ENCODE results near the gene SSH2.
"Not testable (repeated sequence)": the region's sequence is repeated elsewhere in the genome, so short reads cannot be mapped to it uniquely, and the experiment has no call there.

SSH2 gene

DNA sequence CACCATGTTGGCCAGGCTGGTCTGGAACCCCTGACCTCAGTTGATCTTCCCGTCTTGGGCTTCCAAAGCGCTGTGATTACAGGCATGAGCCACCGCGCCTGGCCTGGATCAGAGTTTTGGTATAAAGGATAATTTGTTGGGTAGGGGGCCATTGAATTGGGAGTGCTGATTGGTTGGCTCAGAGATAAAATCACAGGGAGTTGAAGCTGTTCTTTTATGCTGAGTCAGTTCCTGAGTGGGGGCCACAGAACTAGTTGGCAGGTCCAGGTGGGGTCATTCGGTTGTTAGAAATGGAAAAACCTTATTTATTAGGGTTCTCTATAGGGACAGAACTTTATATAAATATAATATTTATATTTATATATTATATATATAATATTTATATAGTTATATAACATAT lies 147.1 kb downstream of the SSH2 start:
- TF ChIP-seq, protein P1, sequence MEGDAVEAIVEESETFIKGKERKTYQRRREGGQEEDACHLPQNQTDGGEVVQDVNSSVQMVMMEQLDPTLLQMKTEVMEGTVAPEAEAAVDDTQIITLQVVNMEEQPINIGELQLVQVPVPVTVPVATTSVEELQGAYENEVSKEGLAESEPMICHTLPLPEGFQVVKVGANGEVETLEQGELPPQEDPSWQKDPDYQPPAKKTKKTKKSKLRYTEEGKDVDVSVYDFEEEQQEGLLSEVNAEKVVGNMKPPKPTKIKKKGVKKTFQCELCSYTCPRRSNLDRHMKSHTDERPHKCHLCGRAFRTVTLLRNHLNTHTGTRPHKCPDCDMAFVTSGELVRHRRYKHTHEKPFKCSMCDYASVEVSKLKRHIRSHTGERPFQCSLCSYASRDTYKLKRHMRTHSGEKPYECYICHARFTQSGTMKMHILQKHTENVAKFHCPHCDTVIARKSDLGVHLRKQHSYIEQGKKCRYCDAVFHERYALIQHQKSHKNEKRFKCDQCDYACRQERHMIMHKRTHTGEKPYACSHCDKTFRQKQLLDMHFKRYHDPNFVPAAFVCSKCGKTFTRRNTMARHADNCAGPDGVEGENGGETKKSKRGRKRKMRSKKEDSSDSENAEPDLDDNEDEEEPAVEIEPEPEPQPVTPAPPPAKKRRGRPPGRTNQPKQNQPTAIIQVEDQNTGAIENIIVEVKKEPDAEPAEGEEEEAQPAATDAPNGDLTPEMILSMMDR (conservative IDR thresholded peaks at IDR 0.05; ENCODE audit: control insufficient read depth, insufficient read depth, low read depth, low read length): no peak
- H3K4me3 ChIP-seq (ENCODE audit: control insufficient read depth, low read depth, low read length): no peak overlapping the region
- no peak for DNase-seq (ENCODE audit: low read depth)

DNA sequence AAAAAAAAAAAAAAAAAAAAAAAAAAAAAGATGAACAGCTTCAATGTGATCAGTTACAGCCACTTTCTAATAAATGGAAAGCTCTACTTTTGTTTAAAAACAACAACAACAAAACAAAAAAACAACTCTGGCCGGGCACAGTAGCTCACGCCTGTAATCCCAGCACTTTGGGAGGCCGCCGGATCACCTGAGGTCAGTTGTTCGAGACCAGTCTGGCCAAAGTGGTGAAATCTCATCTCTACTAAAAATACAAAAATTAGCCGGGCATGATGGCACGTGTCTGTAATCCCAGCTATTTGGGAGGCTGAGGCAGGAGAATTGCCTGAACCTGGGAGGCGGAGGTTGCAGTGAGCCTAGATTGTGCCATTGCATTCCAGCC lies 150.2 kb downstream of the SSH2 start:
- not testable (repeated sequence) for H3K4me3 ChIP-seq (ENCODE audit: control insufficient read depth, low read depth, low read length); DNase-seq (ENCODE audit: low read depth)

DNA sequence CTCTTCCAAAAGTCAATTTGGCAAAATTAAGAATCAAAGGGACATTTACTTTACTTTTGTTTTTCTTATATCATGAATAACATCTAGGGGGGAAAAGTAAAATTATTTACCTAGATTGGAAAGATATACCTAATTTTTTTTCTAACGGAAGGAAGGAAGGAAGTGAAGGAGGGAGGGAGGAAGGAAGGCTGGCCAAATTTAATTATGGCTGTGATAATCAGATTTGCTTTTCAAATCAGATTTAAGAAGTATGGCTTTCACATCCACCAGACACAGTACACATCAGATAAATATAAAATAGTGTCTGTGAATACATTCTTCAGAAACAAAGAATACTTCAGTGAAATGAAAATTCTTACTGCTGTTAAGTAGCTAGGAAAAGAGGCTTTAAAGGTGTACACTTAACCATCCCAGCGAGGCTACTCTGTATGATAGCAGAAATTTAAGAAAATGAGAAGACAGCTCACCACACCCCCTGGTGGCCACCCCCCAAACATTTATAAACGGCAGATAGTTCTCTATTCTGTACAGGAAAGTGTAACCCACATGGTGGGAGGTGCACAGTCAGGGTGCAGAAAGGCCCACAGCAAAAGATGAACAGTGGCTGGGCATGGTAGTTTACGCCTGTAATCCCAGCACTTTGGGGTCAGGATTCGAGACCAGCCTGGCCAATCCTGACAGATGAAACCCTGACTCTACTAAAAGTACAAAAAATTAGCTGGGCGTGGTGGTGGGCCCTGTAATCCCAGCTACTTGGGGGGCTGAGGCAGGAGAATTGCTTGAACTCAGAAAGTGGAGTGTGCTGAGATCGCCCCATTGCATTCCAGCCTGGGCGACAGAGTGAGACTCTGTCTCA lies 150.8 kb downstream of the SSH2 start:
- peak; percentile 63 for DNase-seq (ENCODE audit: low read depth)
- TF ChIP-seq, protein P1 (conservative IDR thresholded peaks at IDR 0.05; ENCODE audit: control insufficient read depth, insufficient read depth, low read depth, low read length): peak; percentile 73

DNA sequence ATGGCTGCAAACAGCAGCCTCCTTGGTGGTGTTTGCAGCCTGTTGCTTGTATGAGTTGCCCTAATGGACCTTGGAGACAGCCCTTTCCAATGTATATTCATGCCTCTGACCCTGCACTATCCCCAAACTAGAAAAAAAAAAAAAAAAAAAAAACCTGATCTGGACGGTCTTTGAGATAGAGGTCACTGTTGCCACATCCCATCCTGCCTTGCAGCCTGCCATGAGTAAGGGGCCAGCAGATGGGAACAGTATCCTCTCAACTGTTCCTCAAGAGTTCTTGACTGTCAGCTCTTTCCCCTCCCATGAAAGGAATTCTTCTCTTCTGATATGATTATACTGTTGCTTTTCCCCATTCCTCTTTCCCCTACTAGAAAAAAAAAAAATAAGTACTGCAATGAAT lies 152.4 kb downstream of the SSH2 start:
- H3K4me3 ChIP-seq (ENCODE audit: control insufficient read depth, low read depth, low read length): no peak overlapping the region
- TF ChIP-seq, protein P1 (conservative IDR thresholded peaks at IDR 0.05; ENCODE audit: control insufficient read depth, insufficient read depth, low read depth, low read length): no peak
- no peak for DNase-seq (ENCODE audit: low read depth)

More for the DNA sequence above, 150.8 kb downstream of the SSH2 start:
- no peak overlapping the region for H3K4me3 ChIP-seq (ENCODE audit: control insufficient read depth, low read depth, low read length)

DNA sequence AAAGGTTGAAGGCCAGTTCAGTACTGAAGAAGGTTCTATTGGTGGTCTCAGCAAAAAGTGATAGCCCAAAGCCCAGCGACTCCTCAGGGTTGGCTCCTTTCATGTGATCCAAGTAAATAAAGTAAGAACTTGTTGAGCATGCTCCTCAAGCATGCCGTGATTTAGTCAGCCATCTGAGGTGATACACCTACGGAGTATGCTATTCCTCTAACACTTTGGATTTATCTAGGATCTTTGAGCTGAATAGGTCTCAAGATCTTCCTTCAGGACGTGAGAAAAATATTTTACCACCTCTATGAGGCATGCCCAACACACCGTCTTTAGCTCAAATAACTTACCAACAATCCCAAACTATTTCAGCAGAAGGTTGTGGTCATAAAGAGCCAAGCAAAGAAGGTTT lies 154.0 kb downstream of the SSH2 start:
- no peak overlapping the region for H3K4me3 ChIP-seq (ENCODE audit: control insufficient read depth, low read depth, low read length)
- no peak for DNase-seq (ENCODE audit: low read depth)
- TF ChIP-seq, protein P1 (conservative IDR thresholded peaks at IDR 0.05; ENCODE audit: control insufficient read depth, insufficient read depth, low read depth, low read length): no peak

- DNase-seq (ENCODE audit: low read depth): no peak
- TF ChIP-seq, protein P1 (conservative IDR thresholded peaks at IDR 0.05; ENCODE audit: control insufficient read depth, insufficient read depth, low read depth, low read length): no peak
- no peak overlapping the region for H3K4me3 ChIP-seq (ENCODE audit: control insufficient read depth, low read depth, low read length)
Measured at GRCh38 chr17:29772981-29773380, 157.0 kb downstream of the SSH2 start.

GRCh38 chr17:29771546-29771945 lies 158.5 kb downstream of the SSH2 start:
- TF ChIP-seq, protein P1 (conservative IDR thresholded peaks at IDR 0.05; ENCODE audit: control insufficient read depth, insufficient read depth, low read depth, low read length): no peak
- no peak overlapping the region for H3K4me3 ChIP-seq (ENCODE audit: control insufficient read depth, low read depth, low read length)
- no peak for DNase-seq (ENCODE audit: low read depth)
